ACC112 (cell line): ENCODE results near the gene PEX6.
"Not testable (repeated sequence)": the region's sequence is repeated elsewhere in the genome, so short reads cannot be mapped to it uniquely, and the experiment has no call there.

Experiments used
- H2AFZ ChIP-seq: fragments of 200-600 bp; sonication (generic); one replicate; pipeline ENCODE4 v1.6.0; 2017; ENCODE audit warnings: antibody characterized with exemption, low read length; ENCODE audit not compliant: unreplicated experiment
- H3K27ac ChIP-seq: fragments of 200-600 bp; sonication (generic); 2 replicates; pipeline ENCODE4 v1.5.1; 2014; ENCODE audit warnings: low read depth, mild to moderate bottlenecking, antibody characterized with exemption, low read length, moderate library complexity
- H3K27me3 ChIP-seq: fragments of 200-600 bp; sonication (generic); 2 replicates; pipeline ENCODE4 v1.6.1; 2014; ENCODE audit warnings: mild to moderate bottlenecking, antibody characterized with exemption, low read length, moderate library complexity, mixed read lengths; ENCODE audit not compliant: insufficient read depth
- H3K36me3 ChIP-seq: fragments of 200-600 bp; sonication (generic); 2 replicates; pipeline ENCODE4 v1.6.1; 2016; ENCODE audit warnings: mild to moderate bottlenecking, antibody characterized with exemption, low read length, moderate library complexity, mixed read lengths; ENCODE audit not compliant: insufficient read depth
- H3K4me1 ChIP-seq: fragments of 200-600 bp; sonication (generic); one replicate; pipeline ENCODE4 v1.6.1; 2016; ENCODE audit warnings: low read length, mixed read lengths; ENCODE audit not compliant: insufficient read depth, unreplicated experiment, control insufficient read depth
- H3K4me3 ChIP-seq: fragments of 200-600 bp; sonication (generic); 2 replicates; pipeline ENCODE4 v1.5.1; 2014; ENCODE audit warnings: mild to moderate bottlenecking, low read depth, low read length
- H3K79me2 ChIP-seq: fragments of 200-600 bp; sonication (generic); one replicate; pipeline ENCODE4 v1.6.0; 2016; ENCODE audit warnings: low read length; ENCODE audit not compliant: control insufficient read depth, unreplicated experiment, insufficient read depth

The PEX6 gene

GRCh38 chr6:42963855-42964605 lies 15.0 kb downstream of the PEX6 start:
- no peaks in the 10 kb centered on the region for H3K79me2 ChIP-seq
- no peaks in the 10 kb centered on the region for H3K36me3 ChIP-seq
- H3K27me3 ChIP-seq, result no peaks in the 10 kb centered on the region
- no peak overlapping the region for H3K27ac ChIP-seq
- H2AFZ ChIP-seq, result no peak overlapping the region
- no peak overlapping the region for H3K4me3 ChIP-seq
- peaks cover 4% of the 10 kb centered on the region for H3K4me1 ChIP-seq

GRCh38 chr6:42963179-42963854 lies 15.7 kb downstream of the PEX6 start:
- Histone ChIP-seq H2AFZ (no peak overlapping the region), H3K27me3 (no peaks in the 10 kb centered on the region), H3K27ac (no peak overlapping the region), H3K79me2 (no peaks in the 10 kb centered on the region), H3K4me3 (no peak overlapping the region), H3K36me3 (no peaks in the 10 kb centered on the region), H3K4me1 (peaks cover 4% of the 10 kb centered on the region)

DNA sequence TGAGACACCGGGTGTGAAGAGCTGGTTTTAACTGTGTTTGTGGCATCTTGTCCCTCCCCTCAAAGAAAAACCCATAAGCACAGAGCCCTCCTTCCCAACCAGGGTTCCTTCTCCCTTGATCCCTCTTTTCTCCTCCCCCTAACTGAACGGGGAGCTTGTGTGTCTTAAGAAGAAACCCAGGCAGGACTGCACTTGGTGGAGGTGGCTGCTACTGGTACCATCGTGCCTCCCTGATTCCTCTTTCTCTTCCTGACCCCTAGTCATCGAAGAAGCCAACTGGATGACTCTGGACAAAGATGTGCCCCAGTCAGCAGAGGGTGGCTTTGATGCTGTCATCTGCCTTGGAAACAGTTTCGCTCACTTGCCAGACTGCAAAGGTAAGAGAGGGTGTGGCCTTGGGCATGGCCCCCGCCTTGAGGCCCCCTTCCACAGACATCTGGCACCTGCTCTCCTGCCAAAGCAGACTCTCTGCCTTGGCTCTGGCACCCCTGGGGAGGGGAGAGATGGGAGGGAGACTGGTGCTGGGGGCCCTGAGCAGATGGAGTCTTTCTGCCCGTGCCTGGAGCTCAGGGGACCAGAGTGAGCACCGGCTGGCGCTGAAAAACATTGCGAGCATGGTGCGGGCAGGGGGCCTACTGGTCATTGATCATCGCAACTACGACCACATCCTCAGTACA lies 16.3 kb downstream of the PEX6 start:
- peaks cover 4% of the 10 kb centered on the region for H3K4me1 ChIP-seq
- no peaks in the 10 kb centered on the region for H3K27me3 ChIP-seq
- no peak overlapping the region for H3K4me3 ChIP-seq
- no peak overlapping the region for H3K27ac ChIP-seq
- H2AFZ ChIP-seq, result no peak overlapping the region
- H3K36me3 ChIP-seq, result no peaks in the 10 kb centered on the region
- no peaks in the 10 kb centered on the region for H3K79me2 ChIP-seq

- Histone ChIP-seq H3K4me3 (no peak overlapping the region), H3K4me1 (peaks cover 4% of the 10 kb centered on the region), H3K27me3 (no peaks in the 10 kb centered on the region), H3K27ac (no peak overlapping the region), H2AFZ (no peak overlapping the region), H3K79me2 (no peaks in the 10 kb centered on the region), H3K36me3 (no peaks in the 10 kb centered on the region)
Observed at GRCh38 chr6:42962096-42962495, 16.9 kb downstream of the PEX6 start.

DNA sequence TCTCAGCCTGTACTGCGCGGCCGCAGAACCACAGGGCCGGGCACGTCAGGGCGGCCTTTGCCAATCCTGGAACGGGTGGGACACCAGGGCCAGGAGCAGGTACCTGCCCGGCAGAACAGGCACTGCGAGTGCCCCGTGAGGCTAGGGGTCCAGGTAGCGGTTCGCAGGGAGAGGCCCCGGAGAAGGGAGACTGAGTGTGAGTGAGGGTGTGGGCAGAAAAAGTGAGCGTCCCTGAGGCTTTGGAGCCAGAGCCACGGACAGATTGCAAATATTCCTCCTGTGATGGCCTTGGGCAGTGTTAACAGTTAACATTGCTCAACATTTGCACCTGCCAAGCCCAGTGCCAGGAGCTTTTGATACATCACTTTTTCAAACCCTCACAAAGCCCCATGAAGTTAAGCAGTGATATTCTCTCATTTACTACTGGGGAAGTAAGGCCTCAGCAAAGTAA lies 17.9 kb downstream of the PEX6 start:
- no peak overlapping the region for H2AFZ ChIP-seq
- no peaks in the 10 kb centered on the region for H3K27me3 ChIP-seq
- no peaks in the 10 kb centered on the region for H3K79me2 ChIP-seq
- peaks cover 4% of the 10 kb centered on the region for H3K4me1 ChIP-seq
- no peak overlapping the region for H3K27ac ChIP-seq
- peak overlapping the region; percentile 72 for H3K4me3 ChIP-seq
- H3K36me3 ChIP-seq, result no peaks in the 10 kb centered on the region

GRCh38 chr6:42960243-42961019 lies 18.6 kb downstream of the PEX6 start, which contains the start of gene GNMT:
TSS of gene GNMT (plus strand) at chr6:42960754. CDS start at chr6:42960768, 14 bp downstream.
- Histone ChIP-seq H3K79me2 (no peaks in the 10 kb centered on the region), H3K27ac (no peak within 1 kb of the TSS), H2AFZ (no peak within 1 kb of the TSS), H3K4me3 (peak within 1 kb of the TSS; percentile 72), H3K36me3 (no peaks in the 10 kb centered on the region), H3K27me3 (no peaks in the 10 kb centered on the region), H3K4me1 (peaks cover 4% of the 10 kb centered on the region)

- H3K36me3 ChIP-seq, result no peaks in the 10 kb centered on the region
- no peak overlapping the region for H2AFZ ChIP-seq
- H3K4me3 ChIP-seq, result peak overlapping the region; percentile 72
- H3K79me2 ChIP-seq, result no peaks in the 10 kb centered on the region
- H3K4me1 ChIP-seq, result peaks cover 4% of the 10 kb centered on the region
- H3K27ac ChIP-seq, result no peak overlapping the region
- no peaks in the 10 kb centered on the region for H3K27me3 ChIP-seq
Observed at GRCh38 chr6:42959917-42960242, 19.1 kb downstream of the PEX6 start.

DNA sequence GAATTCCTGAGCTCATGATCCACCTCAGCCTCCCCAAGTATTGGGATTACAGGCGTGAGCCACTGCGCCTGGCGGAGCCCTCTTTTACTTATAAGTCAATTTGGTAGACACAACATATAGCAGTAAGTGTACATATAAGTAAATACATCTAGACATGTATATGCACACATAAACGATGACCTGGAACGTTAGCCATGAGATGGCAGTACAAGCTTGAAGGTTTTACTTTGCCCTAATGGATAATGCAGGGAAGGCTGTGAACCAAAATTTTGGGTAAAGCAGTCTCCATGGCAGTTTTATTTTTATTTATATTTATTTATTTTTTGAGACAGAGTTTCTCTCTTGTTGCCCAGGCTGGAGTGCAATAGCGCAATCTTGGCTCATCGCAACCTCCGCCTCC lies 20.9 kb downstream of the PEX6 start:
- Histone ChIP-seq H3K79me2 (no peaks in the 10 kb centered on the region), H3K4me3 (no peak overlapping the region), H3K27me3 (no peaks in the 10 kb centered on the region), H2AFZ (no peak overlapping the region), H3K36me3 (no peaks in the 10 kb centered on the region), H3K27ac (no peak overlapping the region), H3K4me1 (peaks cover 4% of the 10 kb centered on the region)

GRCh38 chr6:42954405-42954804 lies 24.6 kb downstream of the PEX6 start:
- not testable (repeated sequence) for H3K4me3 ChIP-seq, H3K4me1 ChIP-seq, H3K27ac ChIP-seq, H3K27me3 ChIP-seq, H3K79me2 ChIP-seq, H3K36me3 ChIP-seq, H2AFZ ChIP-seq

DNA sequence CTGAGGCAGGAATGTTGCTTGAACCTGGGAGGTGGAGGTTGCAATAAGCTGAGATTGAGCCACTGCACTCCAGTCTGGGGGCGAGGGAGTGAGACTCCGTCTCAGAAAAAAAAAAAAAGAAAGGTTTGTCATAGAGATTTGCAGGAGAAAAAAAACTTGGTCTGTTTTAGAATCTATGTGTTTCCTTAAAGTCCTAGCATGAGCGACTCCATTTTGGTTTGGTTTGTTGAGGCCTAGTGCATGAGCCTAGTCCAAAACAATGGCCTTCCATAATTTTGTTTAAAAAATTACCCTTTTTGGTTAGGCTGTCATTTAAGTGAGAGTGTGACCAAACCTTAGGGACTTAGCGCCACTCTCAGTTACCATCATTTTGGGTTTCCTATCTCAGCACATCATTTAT lies 26.6 kb downstream of the PEX6 start:
- Histone ChIP-seq H3K27me3 (no peaks in the 10 kb centered on the region), H3K4me1 (no peaks in the 10 kb centered on the region), H3K36me3 (no peaks in the 10 kb centered on the region), H3K4me3 (no peak overlapping the region), H2AFZ (no peak overlapping the region), H3K79me2 (no peaks in the 10 kb centered on the region), H3K27ac (no peak overlapping the region)
